ENCODE data around the gene GNPAT.
"Not testable (repeated sequence)": the region's sequence is repeated elsewhere in the genome, so short reads cannot be mapped to it uniquely, and the experiment has no call there.

Gene GNPAT

DNA sequence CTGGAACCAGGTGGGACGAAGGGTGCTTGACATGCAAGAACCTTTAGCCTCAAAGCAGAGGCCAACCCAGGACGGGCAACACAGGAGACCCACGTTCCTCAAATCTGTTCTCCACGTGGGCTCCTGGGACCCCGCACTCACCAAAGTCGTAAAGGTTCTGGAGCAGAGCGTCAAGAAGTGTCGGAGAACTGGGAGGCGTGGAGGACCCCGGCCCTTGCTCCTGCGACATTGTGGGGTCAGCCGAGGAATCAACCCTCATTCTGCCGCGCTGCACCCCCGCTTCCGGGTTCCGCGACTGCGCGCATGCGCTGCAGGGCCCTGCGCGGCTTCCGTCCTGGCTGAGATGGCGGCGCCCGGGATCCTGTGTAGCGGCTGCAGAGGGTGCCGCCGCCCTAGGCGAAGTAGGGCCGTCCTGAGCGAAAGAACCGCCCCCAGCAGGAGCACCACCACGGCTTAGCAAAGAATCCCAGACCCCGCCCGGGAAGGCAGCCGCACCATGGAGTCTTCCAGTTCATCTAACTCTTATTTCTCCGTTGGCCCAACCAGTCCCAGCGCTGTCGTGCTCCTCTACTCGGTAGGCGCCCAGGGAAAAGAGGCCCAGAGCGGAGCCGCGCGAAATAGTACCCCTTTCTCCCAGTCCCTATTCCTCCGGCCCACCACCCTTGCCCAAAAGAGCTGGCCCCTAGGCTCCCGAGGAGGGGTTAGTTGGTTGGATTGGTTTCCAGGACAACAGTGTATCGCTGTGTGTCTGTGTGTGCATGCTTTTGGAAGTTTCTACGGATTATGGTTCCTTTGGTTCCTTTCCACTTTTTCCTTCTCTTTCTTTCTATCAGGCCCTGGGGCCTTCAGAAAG is at the start of gene GNPAT:
Gene GNPAT (plus strand): TSS at position 330 of the 853 bp plus-strand sequence. CDS start 167 bp downstream, at position 497.
- DNase-seq: peak; percentile 94

DNA sequence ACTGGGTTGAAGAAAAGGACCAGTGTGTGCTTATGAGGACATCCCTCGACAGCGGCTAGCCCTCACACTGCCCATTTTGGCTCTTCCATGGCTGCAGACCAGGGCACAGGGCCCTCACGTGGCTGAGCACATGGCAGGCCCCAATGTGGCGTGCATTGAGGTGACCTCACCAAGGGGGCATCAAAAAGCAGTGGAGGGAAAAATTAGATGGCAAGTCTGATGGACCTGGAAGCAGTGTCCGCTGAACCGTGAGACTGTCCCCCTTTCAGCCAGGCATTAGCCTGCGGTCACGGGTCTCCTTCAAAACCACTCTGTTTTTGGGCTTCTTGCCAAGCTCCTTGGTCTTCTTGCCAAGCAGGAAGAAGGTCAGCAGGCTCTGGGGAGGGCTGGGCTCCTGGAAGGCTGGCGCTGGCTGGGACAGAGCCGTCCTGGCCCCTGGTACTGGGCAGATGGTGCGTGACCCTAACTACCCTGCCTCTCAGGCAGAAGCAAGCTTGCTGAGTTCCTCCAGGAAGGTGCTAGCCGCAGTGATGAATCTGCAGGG is 48.3 kb upstream of the GNPAT start:
- DNase-seq: peak; percentile 35

DNA sequence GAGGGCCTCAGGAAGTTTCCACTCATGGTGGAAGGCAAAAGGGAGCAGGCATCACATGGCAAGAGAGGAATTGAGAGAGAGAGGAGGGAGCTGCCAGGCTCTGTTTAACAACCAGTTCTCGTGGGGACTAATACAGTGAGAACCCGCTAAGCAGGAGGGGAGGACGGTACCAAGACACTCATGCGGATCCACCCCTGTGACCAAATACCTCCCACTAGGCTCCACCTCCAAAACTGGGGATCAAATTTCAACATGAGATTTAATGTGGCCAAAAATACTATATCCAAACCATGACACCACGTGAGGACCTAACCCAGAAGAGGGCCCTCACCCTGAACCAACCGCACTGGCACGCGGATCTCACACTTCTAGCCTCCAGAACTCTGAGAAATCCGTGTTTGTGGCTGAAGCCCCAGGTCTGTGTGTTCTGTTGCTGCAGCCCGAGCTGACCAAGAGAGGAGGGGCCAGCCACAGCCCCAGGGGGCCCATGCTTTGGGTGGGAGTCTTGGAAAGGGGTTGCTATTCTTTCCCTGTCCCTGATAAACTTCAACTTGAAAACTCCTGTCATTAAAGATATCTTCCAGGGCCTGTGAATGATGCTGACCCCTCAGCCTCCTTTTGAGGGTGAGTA is 47.2 kb upstream of the GNPAT start:
- no peak for DNase-seq

DNA sequence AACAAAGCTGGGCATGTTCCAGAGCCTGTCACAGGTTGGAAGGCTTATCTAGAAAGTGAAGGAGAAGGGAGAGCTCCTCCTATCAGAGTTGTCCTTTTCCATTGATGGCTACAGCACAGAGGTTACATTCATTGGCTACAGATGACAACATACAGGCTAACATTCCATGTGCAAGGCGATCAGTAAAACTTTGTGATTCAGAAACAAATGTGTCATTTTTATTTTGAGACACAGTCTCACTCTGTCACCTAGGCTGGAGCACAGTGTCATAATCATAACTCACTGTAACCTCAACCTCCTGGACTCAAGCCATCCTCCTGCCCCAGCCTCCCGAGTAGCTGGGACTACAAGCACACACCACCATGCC is 46.6 kb upstream of the GNPAT start:
- no peak for DNase-seq

DNA sequence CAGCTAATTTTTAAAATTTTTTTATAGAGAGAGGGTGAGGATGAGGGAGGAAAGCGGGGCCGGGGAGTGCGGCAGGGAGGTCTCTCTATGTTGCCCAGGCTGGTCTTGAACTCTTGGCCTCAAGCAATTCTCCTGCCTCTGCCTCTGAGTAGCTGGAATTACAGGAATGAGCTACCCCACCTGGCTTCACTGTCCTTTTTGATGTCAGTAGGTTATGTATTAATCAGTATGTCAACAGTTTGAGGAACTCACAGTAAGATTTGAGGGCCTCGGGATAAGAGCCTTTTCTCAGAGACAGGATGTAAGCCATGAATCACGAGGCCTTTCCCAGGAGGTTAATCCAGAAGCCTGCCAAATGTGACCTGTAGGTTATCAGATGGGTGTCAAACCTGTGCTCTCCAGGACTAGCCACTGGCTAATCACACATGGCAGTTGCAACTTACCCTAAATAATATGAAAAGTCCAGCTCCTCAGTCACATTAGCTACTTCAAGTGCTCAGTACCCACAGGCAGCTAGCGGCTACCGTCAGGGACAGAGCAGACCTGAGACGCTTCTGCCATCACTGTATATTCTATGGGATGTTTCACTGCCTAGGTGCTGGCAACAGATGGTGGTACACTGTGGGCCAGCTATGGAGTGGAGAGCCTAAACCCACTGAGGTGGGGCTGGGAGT is 46.0 kb upstream of the GNPAT start:
- no peak for DNase-seq

DNA sequence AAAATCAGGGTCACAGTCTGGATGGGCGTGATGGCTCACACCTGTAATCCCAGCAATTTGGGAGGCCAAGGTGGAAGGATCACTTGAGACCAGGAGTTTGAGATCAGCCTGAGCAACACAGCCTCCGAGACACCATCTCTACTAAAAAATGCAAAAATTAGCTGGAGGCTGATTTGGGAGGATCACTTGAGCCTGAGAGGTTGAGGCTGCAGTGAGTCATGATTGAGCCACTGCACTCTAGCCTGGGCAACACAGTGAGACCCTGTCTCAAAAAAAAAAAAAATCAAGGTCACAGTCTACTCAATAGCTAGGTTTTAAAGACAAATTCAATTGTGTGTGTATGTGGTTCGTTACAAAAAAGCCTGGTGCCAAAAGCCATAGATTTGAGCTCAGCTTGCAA is 44.7 kb upstream of the GNPAT start:
- DNase-seq: no peak

DNA sequence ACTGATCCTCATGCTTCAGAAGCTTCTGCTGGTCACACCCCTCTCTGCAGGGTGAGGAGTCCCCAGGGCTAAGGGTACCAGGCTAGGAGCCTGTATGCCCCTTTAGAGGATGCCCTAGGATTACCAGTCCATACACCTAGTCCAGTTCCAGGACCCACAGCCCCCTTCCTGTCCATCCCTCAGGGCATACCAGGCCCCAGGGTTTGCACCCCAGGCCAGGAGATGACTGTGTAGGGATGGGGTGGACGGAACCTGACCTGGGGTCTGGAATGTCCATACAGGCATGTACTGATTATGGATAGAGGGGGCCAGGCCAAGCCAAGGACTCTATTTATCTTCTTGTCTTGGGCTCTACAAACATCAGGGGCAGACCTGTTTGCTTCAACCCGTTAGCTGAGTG is 44.3 kb upstream of the GNPAT start:
- no peak for DNase-seq

DNA sequence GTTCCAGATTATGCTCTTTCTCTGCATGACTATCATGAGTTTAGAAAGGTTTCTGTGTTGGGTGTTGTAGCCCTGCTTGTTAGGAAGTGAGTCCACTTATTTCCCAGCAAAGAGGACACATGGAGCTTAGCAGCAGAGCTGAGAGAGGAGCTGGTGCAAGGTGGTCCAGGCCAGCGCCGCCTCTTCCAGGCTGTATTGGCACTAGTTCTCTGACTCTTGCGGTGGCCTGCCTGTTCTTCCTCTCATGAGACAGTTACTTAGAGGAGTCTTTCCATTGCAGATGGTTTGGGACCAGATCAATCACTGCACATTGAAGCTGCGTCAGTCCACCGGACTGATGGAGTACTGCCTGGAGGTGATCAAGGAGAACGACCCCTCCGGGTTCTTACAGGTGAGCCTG is 41.1 kb upstream of the GNPAT start:
- no peak for DNase-seq

DNA sequence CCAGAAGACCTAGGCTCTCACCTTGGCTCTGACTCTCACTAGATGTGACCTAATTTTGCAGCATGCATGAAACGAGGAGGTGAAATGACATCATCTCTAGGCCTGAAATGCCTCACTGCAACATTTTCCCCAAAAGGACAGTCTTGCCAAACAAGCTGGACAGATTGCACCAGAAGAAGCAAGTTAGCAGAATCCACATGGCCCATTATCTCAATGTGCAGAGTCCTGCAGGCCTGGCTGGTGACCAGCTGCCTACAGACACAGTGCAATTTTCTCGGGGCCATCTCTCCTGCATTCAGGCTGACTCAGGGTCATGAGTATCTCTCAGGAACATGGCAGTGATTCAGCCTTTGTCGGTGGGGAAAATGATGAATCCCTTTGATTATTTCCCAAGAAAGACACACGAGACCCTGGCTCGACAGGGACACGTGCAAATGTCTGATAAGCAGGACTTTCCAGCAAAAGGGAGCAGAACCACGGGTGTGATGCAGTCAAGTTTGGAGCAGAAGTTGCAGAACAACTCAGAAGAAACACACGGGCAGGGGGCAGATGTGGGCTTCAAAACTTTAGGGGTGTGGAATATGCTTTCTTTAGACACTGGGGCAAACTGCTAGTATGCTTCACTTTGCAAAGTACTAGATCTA is 40.5 kb upstream of the GNPAT start:
- no peak for DNase-seq

DNA sequence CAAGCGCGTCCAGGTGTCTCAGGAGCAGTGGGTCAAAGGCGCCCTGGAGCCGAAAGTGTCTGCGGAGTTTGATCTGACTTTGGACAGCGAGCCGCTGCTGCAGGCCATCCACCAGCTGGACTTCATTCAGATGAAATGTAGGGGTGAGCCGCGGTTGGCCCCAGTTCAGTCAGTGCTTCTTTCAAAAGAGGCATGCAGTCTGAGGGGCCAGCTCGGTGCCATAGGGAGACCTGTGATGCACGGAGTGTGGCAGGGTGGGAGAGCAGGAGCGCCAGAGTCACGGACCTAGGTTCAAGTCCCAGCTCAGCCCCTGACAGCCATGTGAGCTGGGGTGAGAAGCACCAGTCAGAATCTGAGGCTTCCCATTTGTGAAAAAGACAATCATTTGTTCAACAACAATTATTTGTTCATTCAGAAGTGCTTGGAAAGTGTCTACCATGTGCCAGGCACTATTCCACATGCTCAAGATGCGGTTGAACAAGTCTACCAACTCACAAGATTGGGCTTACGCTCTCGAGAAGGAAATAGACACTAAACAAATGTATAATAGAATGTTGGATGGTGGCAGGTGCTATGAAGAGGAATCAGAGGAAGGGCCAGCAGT is 39.5 kb upstream of the GNPAT start:
- no peak for DNase-seq

DNA sequence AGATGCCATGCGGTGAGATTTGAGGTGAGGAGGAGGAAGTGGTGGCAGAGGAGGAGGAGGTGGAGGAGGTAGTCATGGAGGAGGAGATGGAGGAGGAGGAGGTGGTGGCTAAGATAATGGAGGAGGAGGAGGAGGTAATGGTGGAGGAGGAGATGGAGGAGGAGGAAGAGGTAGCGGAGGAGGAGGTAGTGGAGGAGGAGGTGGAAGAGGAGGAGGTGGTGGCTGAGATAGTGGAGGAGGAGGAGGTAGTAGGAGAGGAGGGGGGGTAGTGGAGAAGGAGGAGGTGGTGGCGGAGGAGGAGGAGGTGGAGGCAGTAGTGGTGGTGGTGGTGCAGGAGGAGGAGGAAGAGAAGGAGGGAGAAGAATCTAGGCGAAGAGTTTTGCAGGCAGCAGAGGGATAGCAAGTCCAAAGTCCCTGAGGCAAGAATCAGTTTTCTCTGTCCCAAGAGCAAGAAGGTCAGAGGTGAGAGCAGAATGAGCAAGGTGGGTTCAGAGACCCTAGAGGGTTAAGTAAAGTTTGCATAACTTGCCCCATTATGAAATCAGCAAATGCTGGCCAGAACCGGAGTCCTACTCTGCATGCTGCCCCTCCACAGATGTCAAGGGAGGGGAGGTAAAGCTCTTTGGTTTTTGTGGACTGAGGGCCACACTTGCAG is 38.9 kb upstream of the GNPAT start:
- no peak for DNase-seq

DNA sequence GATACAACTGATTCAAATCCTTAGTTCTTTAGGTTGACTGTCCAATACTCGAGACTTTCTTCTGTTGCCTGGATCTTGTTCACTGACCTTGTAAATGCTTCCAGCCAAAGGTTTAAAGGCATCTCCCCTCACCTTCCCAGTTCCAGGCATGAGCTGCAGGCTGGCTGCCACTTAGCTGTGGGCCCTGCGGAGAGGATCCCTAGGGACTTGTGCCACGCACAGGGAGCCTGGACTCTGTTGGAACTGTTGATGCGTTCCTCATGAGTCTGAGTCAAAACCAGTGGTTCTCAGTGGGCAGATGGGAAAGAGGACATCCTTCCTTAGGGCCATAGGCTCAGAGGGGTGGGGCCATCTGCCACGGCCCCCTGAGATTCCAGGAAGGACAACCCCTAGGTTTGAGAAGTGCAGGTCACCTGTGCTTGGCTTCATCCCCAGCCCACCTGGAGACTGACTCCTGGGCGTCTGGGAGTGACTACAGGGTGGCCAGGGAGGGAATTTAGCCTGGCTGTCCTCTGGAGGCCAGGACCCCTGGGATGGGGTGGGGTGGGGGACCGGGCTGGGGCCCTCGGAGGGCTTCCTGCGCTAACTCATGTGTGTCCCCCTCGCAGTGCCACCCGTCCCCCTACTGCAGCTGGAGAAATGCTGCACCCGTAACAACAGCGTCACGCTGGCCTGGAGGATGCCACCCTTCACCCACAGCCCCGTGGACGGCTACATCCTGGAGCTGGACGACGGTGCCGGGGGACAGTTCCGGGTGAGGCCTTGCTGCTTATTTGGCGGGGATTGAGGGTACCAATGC is 37.6 kb upstream of the GNPAT start:
- DNase-seq: no peak

DNA sequence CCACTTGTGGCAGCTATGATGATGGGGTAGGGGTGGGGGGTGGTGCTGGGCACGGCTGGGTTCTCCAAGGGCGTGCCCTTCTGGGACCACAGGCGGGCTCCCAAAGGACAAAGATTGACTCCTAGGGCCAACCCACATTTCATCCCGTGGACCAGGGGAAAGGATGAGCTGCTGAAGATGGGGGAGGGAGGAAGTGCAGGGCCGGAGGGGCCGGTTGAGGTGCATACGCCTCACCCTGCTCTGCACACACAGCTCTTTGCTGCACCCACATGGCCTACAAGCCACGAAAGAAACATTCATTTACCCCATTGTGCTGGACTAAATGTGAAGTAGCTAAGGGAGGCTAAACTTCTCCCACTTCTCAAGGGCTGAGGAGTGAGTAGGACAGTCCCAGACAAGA is 34.2 kb upstream of the GNPAT start:
- no peak for DNase-seq

DNA sequence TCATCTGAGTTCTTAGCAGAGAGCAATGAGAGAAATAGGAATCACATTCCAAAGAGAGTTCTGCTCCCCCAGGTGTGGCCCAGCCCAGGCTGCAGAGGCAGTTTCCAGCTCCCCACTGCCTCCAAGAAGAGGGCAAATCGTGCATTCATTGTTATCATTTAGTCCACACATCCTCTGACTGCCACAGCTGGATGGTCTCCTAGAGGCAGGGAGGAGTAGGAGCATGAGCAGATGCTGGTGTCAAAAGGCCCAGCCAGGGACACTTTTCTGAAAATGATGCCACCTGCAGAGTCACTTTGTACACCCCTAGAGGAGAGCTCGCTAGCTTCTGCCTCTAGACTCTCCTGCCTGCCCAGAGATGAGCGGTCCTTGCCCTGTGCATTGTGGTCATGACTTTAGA is 33.6 kb upstream of the GNPAT start:
- no peak for DNase-seq

DNA sequence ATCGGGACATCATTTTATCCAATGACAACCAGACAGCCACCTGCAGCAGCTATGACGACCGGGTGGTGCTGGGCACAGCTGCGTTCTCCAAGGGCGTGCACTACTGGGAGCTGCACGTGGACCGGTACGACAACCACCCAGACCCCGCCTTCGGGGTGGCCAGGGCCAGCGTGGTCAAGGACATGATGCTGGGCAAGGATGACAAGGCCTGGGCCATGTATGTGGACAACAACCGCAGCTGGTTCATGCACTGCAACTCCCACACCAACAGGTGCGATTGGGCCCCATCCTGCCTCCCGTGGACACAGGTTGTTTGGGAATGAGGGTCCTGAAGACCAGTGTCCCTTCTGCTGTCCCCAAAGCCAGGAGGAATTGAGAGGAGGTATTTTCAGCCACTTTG is 32.0 kb upstream of the GNPAT start:
- DNase-seq: no peak

DNA sequence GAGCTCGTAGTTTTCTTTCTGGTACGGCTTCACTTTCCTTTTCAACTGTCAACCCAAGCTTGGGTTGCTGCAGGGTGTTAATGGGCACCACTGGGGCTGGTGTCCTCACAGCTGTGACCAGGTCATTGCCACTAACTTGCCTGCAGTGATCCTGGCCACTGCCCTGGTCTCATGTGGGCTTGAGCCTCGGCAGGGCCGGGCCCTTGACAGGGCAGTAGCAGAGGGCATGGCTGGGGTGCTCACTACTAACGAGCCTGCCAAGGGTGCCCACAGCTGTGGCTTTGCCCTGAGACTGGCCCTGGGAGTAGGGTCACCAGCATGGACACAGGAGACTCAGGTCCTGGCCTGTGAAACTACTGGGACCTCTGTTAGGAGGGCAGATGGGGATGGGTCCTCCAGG is 31.5 kb upstream of the GNPAT start:
- DNase-seq: no peak

DNA sequence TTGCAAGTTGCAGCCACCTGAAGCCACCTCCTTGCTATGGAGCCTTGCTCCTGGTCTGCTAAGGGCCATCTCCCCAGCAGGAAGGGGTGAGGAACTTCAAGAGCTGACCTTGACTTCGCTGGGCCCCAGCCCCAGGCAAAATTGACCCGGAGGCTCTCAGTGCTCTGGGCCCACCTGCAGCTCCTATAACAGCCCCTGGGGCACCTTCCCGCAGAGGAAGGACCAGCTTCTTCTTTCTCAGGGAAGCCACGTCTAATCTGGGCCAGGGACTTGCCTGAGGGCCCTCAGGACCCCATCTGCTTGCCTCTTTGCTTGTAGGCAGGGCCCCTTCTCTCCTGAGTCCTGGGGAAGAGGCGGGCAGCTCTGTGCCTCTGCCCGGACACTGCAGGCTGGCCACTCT is 30.9 kb upstream of the GNPAT start:
- DNase-seq: no peak

DNA sequence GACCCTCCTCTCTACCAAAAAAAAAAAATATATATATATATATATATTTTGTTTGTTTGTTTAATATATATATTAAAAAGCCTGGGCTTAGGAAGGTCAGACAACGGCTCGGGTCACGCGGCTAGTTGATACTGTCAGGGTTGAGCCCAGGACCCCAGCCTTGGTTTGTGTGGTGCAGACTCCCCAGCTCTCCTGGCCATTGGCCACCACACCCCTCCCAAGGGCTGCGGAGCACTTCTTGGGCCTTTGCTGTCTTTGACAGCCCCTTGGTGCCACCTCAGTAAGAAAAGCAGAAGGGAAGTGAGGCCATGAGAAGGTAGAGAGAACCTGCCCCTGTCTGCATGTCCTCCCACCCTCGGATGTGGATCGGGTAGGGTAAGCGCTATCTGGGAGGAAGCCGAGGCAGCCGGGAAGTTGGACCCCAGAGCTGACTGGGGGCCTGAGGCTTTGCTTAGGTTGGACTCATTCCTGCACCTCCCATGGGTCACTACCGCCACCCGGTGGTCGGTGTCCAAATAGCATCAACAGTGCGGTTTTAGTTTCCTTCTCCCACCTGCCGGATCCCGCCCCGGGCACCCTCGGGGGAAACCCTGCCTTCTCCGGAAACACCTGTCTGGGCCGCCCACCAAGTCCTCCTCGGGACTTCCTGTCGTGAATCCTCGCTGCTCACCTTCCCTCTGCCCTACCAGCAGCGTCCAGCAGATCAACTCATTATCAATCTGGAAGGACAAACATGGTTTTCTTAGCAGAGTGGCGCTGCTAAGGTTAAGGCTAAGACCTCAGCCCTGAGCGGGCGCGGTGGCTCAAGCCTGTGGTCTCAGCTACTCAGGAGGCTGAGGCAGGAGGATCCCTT is 29.8 kb upstream of the GNPAT start:
- DNase-seq: peak; percentile 83

DNA sequence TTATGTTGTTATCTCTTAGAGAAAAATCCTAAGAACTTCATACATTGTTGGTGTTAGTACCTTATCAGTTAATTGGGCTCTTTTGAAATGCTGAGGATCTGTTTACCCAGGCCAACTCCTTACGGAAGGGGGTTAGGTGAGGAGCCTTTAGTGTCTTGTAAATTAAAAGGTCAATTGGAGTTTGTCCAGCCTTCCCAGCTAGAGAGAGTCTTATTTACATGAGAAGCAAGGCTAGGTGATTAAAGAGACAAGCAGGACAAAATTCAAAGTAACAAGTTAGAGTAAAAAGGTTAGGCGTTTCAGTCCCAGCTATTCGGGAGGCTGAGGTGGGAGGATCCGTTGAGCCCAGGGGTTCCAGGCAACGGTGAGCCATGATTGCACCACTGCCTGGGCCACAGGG is 28.7 kb upstream of the GNPAT start:
- DNase-seq: not testable (repeated sequence)

DNA sequence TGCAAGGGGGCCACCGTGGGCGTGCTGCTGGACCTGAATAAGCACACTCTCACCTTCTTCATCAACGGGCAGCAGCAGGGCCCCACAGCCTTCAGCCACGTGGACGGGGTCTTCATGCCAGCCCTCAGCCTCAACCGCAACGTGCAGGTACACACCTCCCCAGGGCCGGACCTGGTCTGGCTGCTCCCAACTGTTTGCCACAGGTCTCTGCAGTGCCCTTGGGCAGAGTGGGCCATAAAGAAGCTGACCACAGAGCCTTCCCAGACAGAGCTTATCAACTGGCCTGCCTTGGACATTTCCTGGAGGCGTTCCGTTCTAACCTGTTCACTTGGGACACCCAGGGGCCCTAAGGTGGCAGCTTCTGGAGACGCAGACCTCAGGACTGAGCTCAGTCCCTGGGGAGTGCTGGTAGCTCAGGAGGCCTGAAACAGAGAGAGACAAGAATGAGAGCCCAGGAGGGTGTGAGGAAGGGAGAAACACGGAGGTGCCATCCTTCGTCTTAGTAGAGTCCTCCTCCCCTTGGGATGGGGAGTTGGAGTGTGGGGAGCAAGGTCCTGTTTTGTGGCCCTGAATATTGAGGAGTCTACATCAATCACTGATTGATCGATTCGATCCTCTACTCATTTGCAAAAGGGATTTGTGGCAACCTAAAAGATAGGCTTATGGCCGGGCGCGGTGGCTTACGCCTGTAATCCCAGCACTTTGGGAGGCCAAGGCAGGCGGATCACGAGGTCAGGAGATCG is 27.0 kb upstream of the GNPAT start:
- no peak for DNase-seq
